OCI-LY3 (cell line): ENCODE results near the gene VPS41.

Experiments
- H2AFZ ChIP-seq: fragments of 200-600, 300-600 bp; shearing (Covaris generic); 2 replicates; pipeline ENCODE4 v1.6.0; 2014; ENCODE audit warnings: antibody characterized with exemption, low read depth, low read length
- H3K27ac ChIP-seq: fragments of 200-600, 300-600 bp; sonication (generic); 2 replicates; pipeline ENCODE4 v1.5.1; 2014; ENCODE audit warnings: mild to moderate bottlenecking, low read length, moderate library complexity, mixed read lengths
- H3K27me3 ChIP-seq: fragments of 200-600, 300-600 bp; sonication (generic); 2 replicates; pipeline ENCODE4 v1.6.1; 2014; ENCODE audit warnings: low read depth, low read length, mixed read lengths
- H3K36me3 ChIP-seq: fragments of 200-600, 300-600 bp; sonication (generic); replicated peaks from 2 replicates; pipeline ENCODE3; 2014; ENCODE audit warnings: low read depth, low read length, mixed read lengths
- H3K4me1 ChIP-seq: fragments of 300-600, 200-600 bp; sonication (generic); 2 replicates; pipeline ENCODE4 v1.6.1; 2014; ENCODE audit warnings: low read length, mixed read lengths
- H3K4me2 ChIP-seq: fragments of 200-600, 300-600 bp; sonication (generic); 2 replicates; pipeline ENCODE4 v1.6.1; 2014; ENCODE audit warnings: low read length, mixed read lengths
- H3K4me3 ChIP-seq: fragments of 300-600, 200-600 bp; sonication (generic); 2 replicates; pipeline ENCODE4 v1.5.1; 2014; ENCODE audit warnings: antibody characterized with exemption, mild to moderate bottlenecking, low read length, moderate library complexity
- H3K79me2 ChIP-seq: fragments of 300-600, 200-600 bp; shearing (Covaris generic); 2 replicates; pipeline ENCODE4 v1.6.1; 2014; ENCODE audit warnings: mild to moderate bottlenecking, low read length, mixed read lengths
- H3K9ac ChIP-seq: fragments of 300-600, 200-600 bp; shearing (Covaris generic); 2 replicates; pipeline ENCODE4 v1.6.0; 2014; ENCODE audit warnings: mild to moderate bottlenecking, low read length, moderate library complexity
- H3K9me3 ChIP-seq: fragments of 200-600, 300-600 bp; shearing (Covaris generic); 2 replicates; pipeline ENCODE4 v1.6.1; 2014; ENCODE audit warnings: low read length, mixed read lengths; ENCODE audit not compliant: insufficient read depth
- H4K20me1 ChIP-seq: fragments of 200-600, 300-600 bp; sonication (generic); 2 replicates; pipeline ENCODE4 v1.6.1; 2016; ENCODE audit warnings: low read length, mixed read lengths; ENCODE audit not compliant: insufficient read depth
- CTCF ChIP-seq: fragments of 200-600, 300-600 bp; sonication (generic); IDR thresholded peaks from 2 replicates; pipeline ENCODE4 v1.5.1; 2014; ENCODE audit warnings: antibody characterized with exemption, low read length, low read depth
- EZH2phosphoT487 ChIP-seq: fragments of 200-600 bp; shearing (Covaris generic); IDR thresholded peaks from 2 replicates; pipeline ENCODE4 v1.6.1; 2018; ENCODE audit warnings: antibody characterized with exemption, mixed run types, low read depth

Gene VPS41

GRCh38 chr7:38934536-38934935 lies 25.5 kb upstream of the VPS41 start:
- no peak overlapping the region for H3K9ac ChIP-seq
- H4K20me1 ChIP-seq = no peaks in the 10 kb centered on the region
- H3K36me3 ChIP-seq = no peaks in the 10 kb centered on the region
- H3K27me3 ChIP-seq = peaks cover 26% of the 10 kb centered on the region
- no peaks in the 10 kb centered on the region for H3K4me1 ChIP-seq
- no peak overlapping the region for H2AFZ ChIP-seq
- no peaks in the 10 kb centered on the region for H3K79me2 ChIP-seq
- no peak overlapping the region for H3K27ac ChIP-seq
- no peak overlapping the region for H3K4me2 ChIP-seq
- TF ChIP-seq CTCF (no peak), EZH2phosphoT487 (no peak)
- H3K9me3 ChIP-seq = no peaks in the 10 kb centered on the region
- H3K4me3 ChIP-seq = no peak overlapping the region

- Histone ChIP-seq H3K36me3 (no peaks in the 10 kb centered on the region), H3K27me3 (peaks cover 21% of the 10 kb centered on the region), H3K9ac (no peak overlapping the region), H3K4me2 (no peak overlapping the region), H3K4me3 (no peak overlapping the region), H3K4me1 (no peaks in the 10 kb centered on the region), H3K9me3 (no peaks in the 10 kb centered on the region), H4K20me1 (no peaks in the 10 kb centered on the region), H3K27ac (no peak overlapping the region), H3K79me2 (no peaks in the 10 kb centered on the region), H2AFZ (no peak overlapping the region)
- no peak for TF ChIP-seq EZH2phosphoT487
- TF ChIP-seq CTCF = no peak
Measured at GRCh38 chr7:38934051-38934450, 25.1 kb upstream of the VPS41 start.

DNA sequence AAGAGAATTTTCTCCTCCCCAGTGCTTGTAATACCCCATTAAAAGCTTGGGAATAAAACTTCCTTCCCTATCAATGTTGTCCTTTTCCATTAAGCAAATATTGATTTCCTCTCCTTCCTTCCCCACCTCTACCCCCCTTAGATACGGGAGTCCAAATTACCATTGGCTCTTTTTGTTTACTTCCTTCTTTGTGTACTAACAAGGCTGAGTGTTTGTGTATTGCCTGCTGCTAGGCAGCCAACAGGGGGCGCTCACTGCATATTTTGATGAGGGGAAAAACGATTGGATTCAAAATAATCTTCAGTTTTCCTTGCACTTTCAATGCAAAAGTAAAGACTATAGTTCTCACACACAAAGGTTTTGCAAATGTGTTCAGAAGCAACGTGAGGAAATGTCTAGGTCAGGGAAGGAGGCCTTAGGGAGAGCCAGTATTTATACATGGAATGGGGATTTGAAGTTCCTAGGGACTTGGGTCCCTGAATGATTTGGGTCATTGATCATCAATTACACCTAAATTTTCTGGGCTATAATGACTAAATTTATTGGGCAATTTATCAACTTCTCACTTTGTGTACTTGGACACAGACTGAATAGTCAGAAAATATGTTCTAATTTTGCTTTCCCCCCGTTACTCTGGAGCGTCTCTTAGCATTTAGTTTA lies 23.6 kb upstream of the VPS41 start:
- no peak overlapping the region for H2AFZ ChIP-seq
- peaks cover 7% of the 10 kb centered on the region for H3K27me3 ChIP-seq
- H4K20me1 ChIP-seq = no peaks in the 10 kb centered on the region
- H3K36me3 ChIP-seq = no peaks in the 10 kb centered on the region
- H3K9me3 ChIP-seq = no peaks in the 10 kb centered on the region
- no peaks in the 10 kb centered on the region for H3K4me1 ChIP-seq
- H3K27ac ChIP-seq = no peak overlapping the region
- H3K4me2 ChIP-seq = peak overlapping the region; percentile 41
- H3K9ac ChIP-seq = no peak overlapping the region
- no peaks in the 10 kb centered on the region for H3K79me2 ChIP-seq
- no peak overlapping the region for H3K4me3 ChIP-seq
- TF ChIP-seq EZH2phosphoT487 = no peak
- peak; percentile 98 for TF ChIP-seq CTCF

DNA sequence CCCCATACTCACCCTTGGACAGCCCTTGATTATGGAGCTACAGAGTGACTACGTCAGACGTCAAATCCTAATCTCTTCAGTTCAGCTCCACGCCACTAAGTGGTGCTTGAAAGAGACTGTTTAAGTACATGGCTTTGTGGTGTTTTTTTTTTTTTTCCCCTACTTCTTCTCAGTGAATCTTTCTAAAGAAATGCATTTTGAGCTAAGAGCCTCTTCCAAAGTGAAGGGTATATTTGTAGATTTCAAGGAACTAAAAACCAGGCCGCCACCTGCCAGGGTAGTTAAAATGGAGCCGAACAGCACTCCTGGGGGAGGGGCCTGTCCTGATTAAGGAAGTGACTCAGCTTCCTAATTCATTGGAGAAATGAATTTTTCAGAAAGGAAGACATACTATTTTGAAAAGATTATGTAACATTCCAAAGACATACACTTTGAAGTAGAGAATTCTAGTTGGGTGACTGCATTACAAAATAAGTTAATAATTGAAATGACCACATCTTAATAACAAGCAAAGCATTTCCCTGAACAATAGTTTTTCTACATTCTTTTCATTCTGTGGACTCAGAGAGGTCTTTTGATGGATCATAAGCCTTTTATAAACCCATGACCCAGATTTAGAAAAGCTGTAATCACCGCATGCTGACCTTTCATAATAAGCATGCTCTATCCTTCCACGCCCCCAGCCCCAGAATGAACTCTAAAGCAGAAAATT lies 20.6 kb upstream of the VPS41 start:
- Histone ChIP-seq H3K79me2 (no peaks in the 10 kb centered on the region), H3K9me3 (no peaks in the 10 kb centered on the region), H3K4me3 (no peak overlapping the region), H2AFZ (no peak overlapping the region), H3K27me3 (no peaks in the 10 kb centered on the region; the same call in 1 of the 2 replicates), H3K4me2 (no peak overlapping the region), H3K9ac (no peak overlapping the region), H3K4me1 (no peaks in the 10 kb centered on the region), H4K20me1 (no peaks in the 10 kb centered on the region), H3K36me3 (no peaks in the 10 kb centered on the region), H3K27ac (no peak overlapping the region)
- TF ChIP-seq EZH2phosphoT487 = no peak
